Measurements from ENCODE around the gene MBD3L3. TPM values are rescaled to one million over a fixed set of nuclear protein-coding genes. Genes with fewer than 3 reads are reported as not detected.
"Not testable (repeated sequence)": the region's sequence is repeated elsewhere in the genome, so short reads cannot be mapped to it uniquely, and the experiment has no call there.

The MBD3L3 gene
- total RNA-seq (2014; rRNA removed; shearing (Covaris generic)), result not detected in 2 replicates

- DNase-seq (ENCODE audit: low read depth), result not testable (repeated sequence)
Measured at GRCh38 chr19:7058576-7058975, at the start of gene MBD3L3. Gene MBD3L3, minus strand, starts transcription at chr19:7058676. Its CDS starts 71 bp downstream, at chr19:7058605.

- DNase-seq (ENCODE audit: low read depth), result no peak
Measured at GRCh38 chr19:7106711-7107657, 48.5 kb upstream of the MBD3L3 start.

- DNase-seq (ENCODE audit: low read depth), result no peak
Measured at GRCh38 chr19:7104747-7105447, 46.4 kb upstream of the MBD3L3 start.

GRCh38 chr19:7101498-7102253, 43.2 kb upstream of the MBD3L3 start:
- no peak for DNase-seq (ENCODE audit: low read depth)

GRCh38 chr19:7099597-7099921, 41.1 kb upstream of the MBD3L3 start:
- no peak for DNase-seq (ENCODE audit: low read depth)

GRCh38 chr19:7098701-7099596, 40.5 kb upstream of the MBD3L3 start:
- DNase-seq (ENCODE audit: low read depth), result peak; percentile 88

- no peak for DNase-seq (ENCODE audit: low read depth)
Measured at GRCh38 chr19:7098096-7098495, 39.6 kb upstream of the MBD3L3 start.

- no peak for DNase-seq (ENCODE audit: low read depth)
Measured at GRCh38 chr19:7088999-7089398, 30.5 kb upstream of the MBD3L3 start.

GRCh38 chr19:7083076-7083956, 24.8 kb upstream of the MBD3L3 start:
- DNase-seq (ENCODE audit: low read depth), result peak; percentile 27

GRCh38 chr19:7078008-7078407, 19.5 kb upstream of the MBD3L3 start:
- no peak for DNase-seq (ENCODE audit: low read depth)

GRCh38 chr19:7076151-7076550, 17.7 kb upstream of the MBD3L3 start:
- no peak for DNase-seq (ENCODE audit: low read depth)

- no peak for DNase-seq (ENCODE audit: low read depth)
Measured at GRCh38 chr19:7074705-7075282, 16.3 kb upstream of the MBD3L3 start.

GRCh38 chr19:7072541-7072940, 14.1 kb upstream of the MBD3L3 start:
- DNase-seq (ENCODE audit: low read depth), result no peak

GRCh38 chr19:7069904-7070226, 11.4 kb upstream of the MBD3L3 start:
- no peak for DNase-seq (ENCODE audit: low read depth)

- peak; percentile 94 for DNase-seq (ENCODE audit: low read depth)
Measured at GRCh38 chr19:7069042-7069903, 10.8 kb upstream of the MBD3L3 start, which contains the start of gene ZNF557. Gene ZNF557, plus strand, starts transcription at chr19:7069703. Its CDS starts 5,372 bp downstream, at chr19:7075075.

- no peak for DNase-seq (ENCODE audit: low read depth)
Measured at GRCh38 chr19:7068599-7068998, 10.1 kb upstream of the MBD3L3 start.

GRCh38 chr19:7067716-7068115, 9.2 kb upstream of the MBD3L3 start:
- no peak for DNase-seq (ENCODE audit: low read depth)

- DNase-seq (ENCODE audit: low read depth), result not testable (repeated sequence)
Measured at GRCh38 chr19:7067122-7067521, 8.6 kb upstream of the MBD3L3 start.

Data from M059J (cell line).